Kidney epithelial cell (primary cell): ENCODE results near the gene ARHGEF1. TPM values are rescaled to one million over a fixed set of nuclear protein-coding genes. Genes with fewer than 3 reads are reported as not detected.
A peak's percentile ranks its signal among the peaks of the same experiment; 100 is the strongest.

ENCODE experiments used
- DNase-seq: peaks from one replicate; pipeline ENCODE4 v3.0.0-alpha.2; 2010; ENCODE audit warnings: low read depth
- H3K27me3 ChIP-seq: 2 replicates; pipeline ENCODE4 v1.6.0; 2011; ENCODE audit warnings: low read length; ENCODE audit not compliant: control insufficient read depth, insufficient read depth
- H3K36me3 ChIP-seq: 2 replicates; pipeline ENCODE4 v1.5.1; 2011; ENCODE audit warnings: low read length; ENCODE audit not compliant: control insufficient read depth, insufficient read depth
- H3K4me3 ChIP-seq: 2 replicates; pipeline ENCODE4 v1.5.1; 2011; ENCODE audit warnings: low read depth, mild to moderate bottlenecking, control low read depth, low read length
- CTCF ChIP-seq: IDR thresholded peaks from 2 replicates; pipeline ENCODE4 v1.5.1; 2011; ENCODE audit warnings: mild to moderate bottlenecking, moderate library complexity, low read length, control low read depth, inconsistent platforms; ENCODE audit not compliant: insufficient read depth, poor library complexity, severe bottlenecking
- total RNA-seq: library from RNA; depleted of rRNA; stranded (reverse); fragments of >200 nt; gene quantifications from 2 replicates; pipeline ENCODE4 v1.2.3, GENCODE V29; 2015

Gene ARHGEF1
- total RNA-seq, 1 donor from 2014 or later = 72.2 TPM

- no peak for DNase-seq
- H3K4me3 ChIP-seq = peak overlapping the region; percentile 39
- H3K36me3 ChIP-seq = no peaks in the 10 kb centered on the region
- TF ChIP-seq CTCF = no peak
- peaks cover 25% of the 10 kb centered on the region for H3K27me3 ChIP-seq
These were observed 57.1 kb downstream of the ARHGEF1 start for GRCh38 chr19:41939861-41940730.

GRCh38 chr19:41940731-41941409, 57.9 kb downstream of the ARHGEF1 start:
- DNase-seq = no peak
- Histone ChIP-seq H3K4me3 (peak overlapping the region; percentile 39), H3K27me3 (peaks cover 20% of the 10 kb centered on the region), H3K36me3 (no peaks in the 10 kb centered on the region)
- no peak for TF ChIP-seq CTCF

- H3K4me3 ChIP-seq = no peak overlapping the region
- TF ChIP-seq CTCF = no peak
- no peaks in the 10 kb centered on the region for H3K36me3 ChIP-seq
These were observed 58.6 kb downstream of the ARHGEF1 start for GRCh38 chr19:41941410-41942202.

GRCh38 chr19:41944336-41944735, 61.4 kb downstream of the ARHGEF1 start:
- no peaks in the 10 kb centered on the region for H3K36me3 ChIP-seq
- TF ChIP-seq CTCF = no peak
- H3K27me3 ChIP-seq = peaks cover 6% of the 10 kb centered on the region

More at GRCh38 chr19:41941410-41942202, 58.6 kb downstream of the ARHGEF1 start:
- H3K27me3 ChIP-seq = peaks cover 12% of the 10 kb centered on the region
- DNase-seq = no peak

GRCh38 chr19:41945135-41945766, 62.3 kb downstream of the ARHGEF1 start:
- Histone ChIP-seq H3K27me3 (peaks cover 2% of the 10 kb centered on the region), H3K4me3 (no peak overlapping the region), H3K36me3 (no peaks in the 10 kb centered on the region)
- no peak for DNase-seq
- TF ChIP-seq CTCF = no peak

More at GRCh38 chr19:41944336-41944735, 61.4 kb downstream of the ARHGEF1 start:
- no peak overlapping the region for H3K4me3 ChIP-seq
- DNase-seq = no peak
